HG03439 (cell line): ENCODE data around the gene ADAMTS14.
"Not testable (repeated sequence)": the region's sequence is repeated elsewhere in the genome, so short reads cannot be mapped to it uniquely, and the experiment has no call there.

Experiments used
- ATAC-seq: cut with Tn5 transposase; IDR thresholded peaks from one replicate; pipeline ENCODE4 v1.9.1; 2021; ENCODE audit warnings: mild to moderate bottlenecking, moderate library complexity; ENCODE audit not compliant: unreplicated experiment

ADAMTS14 gene

GRCh38 chr10:70672165-70673042 is at the start of gene ADAMTS14:
TSS of gene ADAMTS14 (plus strand) at chr10:70672506. CDS start at chr10:70672803, 297 bp downstream.
- ATAC-seq: no peak

- ATAC-seq: no peak
Observed at GRCh38 chr10:70622541-70622940, 49.8 kb upstream of the ADAMTS14 start.

GRCh38 chr10:70622981-70623844 is 49.1 kb upstream of the ADAMTS14 start:
- no peak for ATAC-seq

- no peak for ATAC-seq
Observed at GRCh38 chr10:70626056-70626455, 46.2 kb upstream of the ADAMTS14 start.

- ATAC-seq: no peak
Observed at GRCh38 chr10:70629338-70629737, 43.0 kb upstream of the ADAMTS14 start.

GRCh38 chr10:70631735-70632134 is 40.6 kb upstream of the ADAMTS14 start:
- not testable (repeated sequence) for ATAC-seq

- ATAC-seq: no peak
Observed at GRCh38 chr10:70634011-70634410, 38.3 kb upstream of the ADAMTS14 start.

GRCh38 chr10:70634515-70634914 is 37.8 kb upstream of the ADAMTS14 start:
- ATAC-seq: not testable (repeated sequence)

- ATAC-seq: not testable (repeated sequence)
Observed at GRCh38 chr10:70639640-70640383, 32.5 kb upstream of the ADAMTS14 start.

GRCh38 chr10:70643272-70643671 is 29.0 kb upstream of the ADAMTS14 start:
- ATAC-seq: not testable (repeated sequence)

GRCh38 chr10:70644959-70645358 is 27.3 kb upstream of the ADAMTS14 start:
- ATAC-seq: not testable (repeated sequence)

GRCh38 chr10:70647086-70647485 is 25.2 kb upstream of the ADAMTS14 start:
- ATAC-seq: no peak

GRCh38 chr10:70648427-70648826 is 23.9 kb upstream of the ADAMTS14 start:
- ATAC-seq: no peak

GRCh38 chr10:70649526-70649925 is 22.8 kb upstream of the ADAMTS14 start:
- ATAC-seq: no peak

- no peak for ATAC-seq
Observed at GRCh38 chr10:70650104-70650503, 22.2 kb upstream of the ADAMTS14 start.

GRCh38 chr10:70650718-70651117 is 21.6 kb upstream of the ADAMTS14 start:
- no peak for ATAC-seq

- no peak for ATAC-seq
Observed at GRCh38 chr10:70651661-70652060, 20.6 kb upstream of the ADAMTS14 start.

- no peak for ATAC-seq
Observed at GRCh38 chr10:70652761-70653657, 19.3 kb upstream of the ADAMTS14 start.

GRCh38 chr10:70655316-70655715 is 17.0 kb upstream of the ADAMTS14 start:
- ATAC-seq: no peak

- ATAC-seq: no peak
Observed at GRCh38 chr10:70656489-70656888, 15.8 kb upstream of the ADAMTS14 start.
